HTR-8/SVneo (cell line): ENCODE data around the gene FHIT.

Experiments
- DNase-seq: peaks from one replicate; pipeline ENCODE4 v3.0.0; 2011; ENCODE audit warnings: low spot score, mixed read lengths; ENCODE audit not compliant: insufficient read length
- FAIRE-seq: peaks from 2 replicates; lab custom pipeline; 2011; peaks lifted over from hg19 to GRCh38; lab: Jason Lieb, UNC

Gene FHIT

DNA sequence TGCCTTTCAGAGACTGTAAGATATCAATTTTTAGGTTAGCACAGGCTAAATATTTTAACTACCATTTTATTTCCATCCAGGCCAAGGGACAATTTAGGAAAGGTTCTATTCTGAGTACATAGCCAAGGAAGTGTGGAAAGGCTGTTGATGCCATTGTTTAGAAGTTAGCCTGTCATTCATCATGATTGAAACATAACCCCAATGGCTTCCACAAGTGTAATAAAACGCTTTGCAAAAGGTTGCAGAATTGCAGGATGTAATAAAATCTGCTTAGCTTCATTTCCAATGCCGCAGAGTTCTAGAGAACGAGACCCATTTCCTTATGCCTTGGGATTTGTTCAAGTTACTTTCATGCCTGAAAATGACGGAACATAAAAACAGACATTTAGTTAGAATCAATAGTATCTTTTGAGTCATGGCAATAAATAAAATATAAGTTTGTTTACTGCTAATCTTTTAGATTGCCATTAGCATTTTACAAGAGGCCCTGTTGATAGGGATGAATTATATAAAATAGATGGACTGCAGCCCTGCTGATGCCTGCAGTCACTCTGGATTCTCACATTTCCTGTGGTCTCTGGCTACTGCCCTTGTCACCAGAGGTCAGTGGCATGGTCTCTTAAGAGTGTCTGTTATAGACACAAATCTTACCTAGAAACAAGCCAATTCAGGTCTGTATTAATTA lies 1523.2 kb downstream of the FHIT start:
- no peak for FAIRE-seq
- no peak for DNase-seq

DNA sequence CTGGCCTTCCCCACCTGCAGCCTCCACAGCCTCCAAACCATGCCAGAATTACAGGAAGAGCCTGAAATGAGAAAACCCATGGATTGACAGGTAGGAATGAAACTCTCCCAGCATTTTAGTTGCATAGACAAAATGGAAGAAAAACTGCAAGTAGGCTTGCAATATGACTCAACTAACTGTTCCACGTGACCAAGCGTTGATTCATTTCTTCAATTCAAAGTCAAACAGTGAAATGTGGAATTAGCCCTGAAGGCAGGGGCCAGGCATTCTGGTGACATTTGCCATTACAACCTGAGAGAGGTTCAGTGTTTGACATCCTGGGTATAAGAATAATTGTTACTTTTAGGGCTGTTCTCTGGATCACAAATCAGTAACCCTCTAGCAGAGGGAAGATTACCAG lies 1525.0 kb downstream of the FHIT start:
- FAIRE-seq, result no peak
- DNase-seq, result no peak

DNA sequence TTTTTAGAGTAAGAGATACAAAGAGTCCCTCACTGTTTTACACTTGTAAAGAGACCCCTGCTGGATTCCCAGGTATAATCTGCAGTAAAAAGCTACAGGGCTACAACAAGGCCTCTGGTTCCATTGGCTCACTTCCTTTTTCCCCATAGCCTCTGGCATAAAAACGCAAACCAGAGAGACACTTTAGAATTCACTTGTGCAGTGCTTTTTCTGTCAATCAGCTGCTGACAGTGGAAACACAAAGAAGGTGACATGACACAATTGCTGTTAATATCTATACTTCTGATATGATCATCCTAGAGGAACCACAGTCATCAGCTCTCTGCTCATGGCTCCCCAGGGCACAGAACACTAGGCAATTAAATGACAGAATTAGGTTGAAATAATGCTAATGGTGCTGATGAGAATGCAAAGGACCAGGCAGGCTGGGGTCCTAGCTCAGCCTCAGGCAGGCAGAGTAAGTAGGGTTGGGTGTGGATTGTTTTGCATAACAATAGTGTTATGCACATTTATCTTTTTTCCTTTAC lies 1533.5 kb downstream of the FHIT start:
- no peak for DNase-seq
- FAIRE-seq, result no peak

DNA sequence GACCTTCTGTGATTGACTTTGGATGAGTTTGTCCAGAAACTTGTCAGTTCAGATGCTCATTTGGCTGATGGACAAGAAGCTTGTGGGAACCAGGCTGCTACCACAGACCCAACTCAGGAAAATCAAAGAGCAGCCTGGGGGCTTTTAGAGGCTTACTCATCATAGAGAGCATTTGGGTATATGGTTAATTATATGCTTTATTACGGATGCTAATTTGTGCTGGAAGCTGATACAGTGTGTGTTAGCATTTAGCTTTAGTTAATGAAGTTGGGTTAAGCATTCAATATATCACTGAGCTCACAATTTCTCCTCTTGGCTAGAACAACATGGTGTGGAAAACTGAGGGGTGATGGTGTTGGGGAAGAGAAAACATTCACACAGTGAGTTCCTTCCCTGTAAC lies 1537.2 kb downstream of the FHIT start:
- FAIRE-seq (no peak), DNase-seq (no peak)

DNA sequence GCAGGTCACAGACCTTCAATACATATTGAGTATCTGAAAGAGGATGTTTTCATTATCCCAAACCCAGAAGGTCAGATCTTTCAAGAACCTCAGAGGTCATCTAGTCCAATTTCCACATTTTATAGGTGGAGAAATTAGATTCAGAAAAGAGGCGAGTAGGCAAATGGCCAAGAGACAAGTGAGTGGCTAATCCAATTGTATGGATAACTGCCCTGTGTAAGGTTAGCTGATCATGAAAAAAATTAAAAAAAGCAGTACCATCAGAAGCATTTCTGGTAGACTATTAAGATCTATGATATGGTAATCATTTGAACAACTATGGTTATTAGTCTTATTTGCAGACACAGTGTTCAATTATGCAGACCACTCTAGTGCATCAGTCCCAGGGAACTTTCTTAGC lies 1540.7 kb downstream of the FHIT start:
- FAIRE-seq (no peak), DNase-seq (no peak)

DNA sequence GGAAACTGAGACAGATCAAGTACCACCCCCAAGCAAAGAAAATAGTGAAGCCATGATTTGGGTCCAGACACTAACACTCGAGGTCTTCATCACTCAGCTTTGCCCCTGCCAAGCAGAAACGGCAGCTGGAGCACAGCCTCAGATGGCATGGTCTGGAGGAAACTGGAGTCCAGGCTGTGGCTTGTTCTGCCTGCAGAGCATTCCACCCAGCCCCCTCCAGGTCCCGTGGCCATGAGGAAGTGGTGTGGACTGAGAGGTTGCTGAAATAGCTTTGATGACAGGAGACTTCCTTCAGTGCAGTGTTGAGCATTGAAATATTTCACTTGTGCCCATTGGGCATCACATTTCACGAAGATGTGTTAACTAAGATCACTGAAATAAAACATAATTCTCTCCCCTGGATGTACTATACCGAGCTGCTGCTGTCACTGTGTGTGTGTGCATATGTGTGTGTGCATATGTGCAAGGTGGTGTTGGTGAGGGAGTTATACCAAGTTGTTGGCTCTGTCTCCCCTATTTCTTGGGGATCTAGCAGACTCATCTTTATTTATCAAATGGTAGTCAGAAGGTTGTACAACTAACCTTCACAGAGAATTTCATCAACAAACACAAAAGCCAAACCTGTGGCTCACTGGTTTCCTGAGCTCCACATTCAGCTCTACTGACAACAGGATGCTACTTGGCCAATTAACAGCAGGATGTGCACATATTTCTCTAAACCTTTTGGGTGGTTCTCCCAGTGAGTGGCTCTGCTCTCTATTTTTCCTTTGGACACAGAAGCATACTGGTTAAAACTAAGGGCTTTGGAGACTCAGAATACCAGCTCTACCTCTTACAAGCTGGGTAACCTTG lies 1541.3 kb downstream of the FHIT start:
- DNase-seq, result no peak
- FAIRE-seq, result no peak

DNA sequence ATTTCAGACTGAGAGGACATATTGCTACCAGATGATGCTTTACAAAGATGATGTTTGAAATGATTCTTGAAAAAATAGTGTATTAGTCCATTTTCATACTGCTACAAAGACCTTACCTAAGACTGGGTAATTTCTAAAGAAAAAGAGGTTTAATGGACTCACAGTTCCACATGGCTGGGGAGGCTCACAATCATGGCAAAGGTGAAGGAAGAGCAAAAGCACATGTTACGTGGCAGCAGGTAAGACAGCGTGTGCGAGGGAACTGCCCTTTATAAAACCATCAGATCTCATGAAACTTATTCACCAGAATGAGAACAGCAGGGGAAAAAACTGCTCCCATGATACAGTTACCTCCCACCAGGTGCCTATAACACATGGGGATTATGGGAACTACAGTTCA lies 1543.0 kb downstream of the FHIT start:
- DNase-seq (no peak), FAIRE-seq (no peak)

DNA sequence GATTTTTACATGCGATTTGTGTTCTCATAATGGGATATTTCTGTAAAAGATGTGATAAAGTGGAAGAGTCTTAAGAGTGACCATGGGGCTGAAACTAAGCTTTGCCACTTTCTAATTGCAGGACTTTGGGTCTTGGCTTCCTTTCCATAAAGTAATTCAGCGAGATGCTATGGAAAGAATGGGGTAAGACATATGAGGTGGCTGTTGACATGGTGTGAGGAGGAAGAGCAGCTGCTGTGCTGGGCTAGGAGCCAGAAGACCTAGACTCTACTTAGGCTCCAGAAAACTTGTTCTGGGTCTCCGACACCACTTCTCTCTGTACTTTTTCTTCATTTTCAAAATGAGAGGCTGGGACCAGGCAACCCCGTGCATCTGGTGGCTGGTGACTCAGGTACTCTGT lies 1547.0 kb downstream of the FHIT start:
- FAIRE-seq (no peak), DNase-seq (no peak)

DNA sequence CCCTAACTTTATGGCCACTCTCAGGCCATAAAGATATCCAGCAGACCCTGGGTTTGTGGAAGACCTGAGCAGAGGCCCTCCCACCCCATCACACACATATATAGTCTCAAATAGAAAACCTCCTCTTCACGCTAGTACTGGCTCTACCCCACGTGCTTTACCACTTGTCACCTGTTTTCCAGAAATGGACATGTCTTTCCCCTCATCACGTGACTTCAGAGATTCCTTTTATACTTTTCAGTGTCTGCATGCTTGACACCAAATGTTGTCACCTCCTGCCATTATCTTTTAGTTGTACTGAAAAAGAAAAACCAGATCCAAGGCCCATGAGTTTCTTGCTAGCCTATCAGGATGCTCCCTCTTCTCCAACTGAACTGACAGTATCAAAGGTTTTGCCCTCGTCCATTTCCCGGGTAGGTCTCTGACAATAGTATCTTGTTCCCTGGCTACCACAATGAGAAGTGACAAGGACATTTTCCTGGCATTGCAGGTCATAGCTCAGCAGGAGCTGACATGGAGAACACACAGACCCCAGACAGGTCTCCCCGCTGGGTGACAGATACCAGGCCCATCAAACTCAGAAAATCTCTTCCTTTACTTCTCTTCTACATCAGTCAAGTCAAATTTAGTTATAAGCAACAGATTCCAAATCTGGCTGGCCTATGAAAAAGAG lies 1551.5 kb downstream of the FHIT start:
- no peak for DNase-seq
- no peak for FAIRE-seq
